HG03571 (cell line): ENCODE measurements around the gene B4GALT3.

ENCODE experiments used
- ATAC-seq: cut with Tn5 transposase; IDR thresholded peaks from one replicate; pipeline ENCODE4 v1.9.1; 2021; ENCODE audit not compliant: unreplicated experiment

Gene B4GALT3

DNA sequence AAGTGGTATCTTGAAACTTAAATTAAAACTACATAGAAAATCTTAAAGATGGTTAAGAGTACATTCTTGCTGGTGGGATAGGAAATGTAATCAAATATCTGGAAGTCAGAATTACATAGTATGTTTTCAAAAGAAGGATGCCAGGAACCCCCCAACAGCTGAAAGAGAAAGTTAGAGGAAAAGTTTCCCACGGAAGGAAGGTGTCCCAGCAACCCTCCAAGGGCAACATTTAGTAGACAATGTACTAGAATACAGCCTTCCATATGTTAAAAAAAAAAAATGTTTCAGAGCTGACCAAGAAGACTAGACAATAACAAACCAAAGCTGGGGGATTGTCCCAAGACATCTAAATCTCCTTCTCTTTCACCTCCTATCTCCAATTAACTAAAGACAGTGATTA, 47.0 kb downstream of the B4GALT3 start:
- ATAC-seq = no peak

DNA sequence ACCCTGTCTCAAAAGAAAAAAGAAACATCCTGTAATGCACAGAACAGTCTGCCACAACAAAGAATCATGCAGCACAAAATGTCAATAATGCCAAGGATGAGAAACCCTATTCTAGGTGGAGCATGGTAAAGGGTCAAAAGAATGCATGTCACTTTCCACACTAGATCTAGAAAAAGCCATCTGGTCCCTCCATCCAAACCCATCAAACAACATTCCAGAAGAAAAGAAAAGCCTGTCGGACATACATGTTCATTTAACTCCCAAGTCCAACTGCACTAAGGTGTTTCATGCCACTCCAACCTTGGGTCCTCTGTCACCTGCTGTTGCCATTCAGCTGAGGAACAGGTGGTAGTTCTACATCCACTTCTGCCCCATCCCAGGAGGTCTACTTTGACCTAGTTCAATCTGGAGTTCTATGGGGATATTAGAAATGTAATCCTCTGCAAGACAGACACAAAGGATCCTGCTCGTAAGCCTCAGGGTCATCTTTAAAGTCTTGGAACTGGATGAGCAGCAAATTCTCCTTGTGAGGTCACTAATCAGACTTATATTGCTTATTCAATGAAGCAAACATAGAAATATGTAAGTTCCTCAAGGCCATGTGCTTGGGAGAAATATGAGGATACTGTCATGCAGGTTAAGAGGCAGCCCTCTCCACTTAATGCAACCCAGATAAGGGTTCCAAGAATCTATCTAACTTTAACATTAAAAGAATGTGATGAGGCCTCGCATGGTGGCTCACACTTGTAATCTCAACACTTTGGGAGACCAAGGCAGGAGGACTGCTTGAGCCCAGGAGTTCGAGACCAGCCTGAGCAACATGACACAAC, 48.5 kb downstream of the B4GALT3 start:
- ATAC-seq = no peak

DNA sequence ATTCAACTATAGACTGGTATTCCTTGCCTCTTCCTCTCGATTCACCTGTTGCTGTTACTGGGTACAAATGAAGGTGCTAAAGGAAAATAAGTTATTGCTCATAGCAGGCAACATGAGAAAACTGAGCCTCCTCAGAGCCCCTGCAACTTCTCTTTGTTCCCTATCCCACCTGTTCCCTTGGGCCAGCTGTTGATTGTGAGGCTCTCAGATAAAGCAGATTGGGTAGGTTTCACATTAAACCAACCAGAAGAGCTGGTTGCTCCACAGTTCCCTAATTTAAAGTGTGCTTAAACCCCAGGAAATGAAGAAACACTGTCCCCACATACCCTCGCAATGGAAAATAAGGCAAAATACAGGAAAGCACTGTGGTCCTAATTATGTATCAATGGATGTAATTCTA, 49.7 kb downstream of the B4GALT3 start:
- no peak for ATAC-seq

DNA sequence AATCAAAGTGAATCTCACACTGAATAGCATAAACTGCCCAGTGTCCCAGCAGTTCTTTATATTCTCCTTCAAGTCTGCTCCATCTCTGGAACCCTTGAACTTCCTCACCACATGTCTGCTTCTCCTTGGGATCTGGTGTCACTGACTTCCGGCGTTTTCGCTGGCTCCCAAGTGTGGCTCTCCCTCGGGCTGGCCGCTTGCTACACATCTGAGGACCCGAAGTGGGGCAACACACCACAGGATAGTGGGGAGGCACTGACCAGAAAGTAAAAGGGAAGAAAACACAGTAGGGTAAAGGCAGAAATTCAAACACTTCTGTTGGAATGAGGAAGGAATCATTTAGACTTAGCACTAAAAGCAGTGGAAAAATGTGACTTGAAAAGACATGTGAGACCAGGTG, 54.3 kb downstream of the B4GALT3 start:
- ATAC-seq = no peak

DNA sequence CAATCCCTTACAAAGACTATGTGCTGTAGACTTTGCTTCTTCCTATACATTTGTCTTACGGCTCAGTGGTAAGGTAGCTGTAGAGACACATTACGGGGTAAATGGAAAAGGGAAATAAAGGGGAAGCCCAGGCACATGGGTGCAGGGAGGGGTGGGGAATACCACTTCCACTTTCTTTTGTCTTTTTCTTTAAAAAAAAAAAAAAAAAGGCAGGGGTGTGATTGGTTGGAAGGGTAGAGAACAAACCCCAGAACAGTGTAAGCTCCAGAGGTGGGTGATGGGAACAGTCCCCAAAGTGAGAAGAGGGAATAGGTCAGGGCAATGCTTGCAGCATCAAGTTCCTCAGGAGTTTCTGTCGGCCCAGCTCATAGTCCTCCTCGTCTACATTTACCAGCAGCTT, 55.5 kb downstream of the B4GALT3 start:
- ATAC-seq = no peak
